Stomach smooth muscle (tissue), 2 donors: ENCODE measurements around the gene TNFSF18.

Source experiments
- H3K27ac ChIP-seq: one replicate; pipeline ENCODE4 v1.7.0; 2013; ENCODE audit warnings: mild to moderate bottlenecking, low read length, inconsistent platforms
- H3K27me3 ChIP-seq, 2 donors: one replicate each; pipeline ENCODE4 v1.7.0; 2013; ENCODE audit warnings: low read length in 2 of 2; ENCODE audit not compliant: insufficient read depth in 2 of 2, control insufficient read depth in 1 of 2
- H3K36me3 ChIP-seq, 2 donors: one replicate each; pipeline ENCODE4 v1.7.0; 2013; ENCODE audit warnings: low read length in 2 of 2; ENCODE audit not compliant: control insufficient read depth in 2 of 2, insufficient read depth in 2 of 2
- H3K4me1 ChIP-seq: one replicate; pipeline ENCODE4 v1.7.0; 2013; ENCODE audit warnings: low read length; ENCODE audit not compliant: control insufficient read depth, insufficient read depth
- H3K4me3 ChIP-seq, 2 donors: one replicate each; pipeline ENCODE4 v1.7.0; 2013; ENCODE audit warnings: low read length in 2 of 2
- H3K9ac ChIP-seq, 2 donors: one replicate each; pipeline ENCODE4 v1.7.0; 2013; ENCODE audit warnings: low read length in 2 of 2, mild to moderate bottlenecking in 1 of 2
- H3K9me3 ChIP-seq, 2 donors: one replicate each; pipeline ENCODE4 v1.7.0; 2013; ENCODE audit warnings: low read length in 2 of 2; ENCODE audit not compliant: control insufficient read depth in 2 of 2
- donor health status: healthy.
- donor health status: Pancreatic carcinoma.

The TNFSF18 gene

GRCh38 chr1:173005196-173005864 lies 45.4 kb downstream of the TNFSF18 start:
- H3K9me3 ChIP-seq, result no peaks in the 10 kb centered on the region
- H3K27ac ChIP-seq, result no peak overlapping the region
- no peak overlapping the region for H3K4me3 ChIP-seq
- no peaks in the 10 kb centered on the region for H3K27me3 ChIP-seq
- no peaks in the 10 kb centered on the region for H3K36me3 ChIP-seq
- no peaks in the 10 kb centered on the region for H3K4me1 ChIP-seq
- H3K9ac ChIP-seq, result no peak overlapping the region

DNA sequence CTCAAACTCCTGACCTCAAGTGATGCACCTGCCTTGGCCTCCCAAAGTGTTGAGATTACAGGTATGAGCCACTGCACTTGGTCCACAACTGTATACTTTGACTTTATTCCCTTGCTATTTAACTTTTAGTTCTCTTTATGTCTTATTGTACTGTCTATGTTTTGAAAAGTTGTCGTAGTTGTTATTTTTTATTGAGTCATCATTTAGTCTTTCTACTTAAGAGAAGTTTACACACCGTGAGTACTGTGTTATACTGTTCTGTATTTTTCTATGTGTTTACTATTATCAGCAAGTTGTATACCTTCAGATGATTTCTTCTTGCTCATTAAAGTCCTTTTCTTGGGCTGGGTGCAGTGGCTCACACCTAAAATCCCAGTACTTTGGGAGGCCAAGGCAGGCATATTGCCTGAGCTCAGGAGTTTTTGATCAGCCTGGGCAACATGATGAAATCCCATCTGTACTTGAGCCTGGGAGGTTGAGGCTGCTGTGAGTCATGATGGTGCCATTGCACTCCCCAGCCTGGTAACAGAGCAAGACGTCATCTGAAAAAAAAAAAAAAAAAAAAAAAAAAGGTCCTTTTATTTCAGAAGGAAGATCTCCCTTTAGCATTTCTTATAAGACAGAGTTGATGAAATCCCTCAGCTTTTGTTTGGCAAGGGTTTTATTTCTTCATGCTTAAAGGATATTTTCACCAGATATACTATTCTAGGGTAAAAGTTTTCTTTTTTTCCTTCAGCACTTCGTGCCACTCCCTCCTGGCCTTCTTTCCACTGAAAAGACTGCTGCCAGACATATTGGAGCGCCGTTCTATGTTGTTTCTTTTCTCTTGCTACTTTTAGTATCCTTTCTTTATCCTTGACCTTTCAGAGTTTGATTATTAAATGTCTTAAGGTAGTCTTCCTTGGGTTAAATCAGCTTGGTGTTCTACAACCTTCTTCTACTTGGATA lies 47.6 kb downstream of the TNFSF18 start:
- Histone ChIP-seq H3K4me1 (no peaks in the 10 kb centered on the region), H3K9me3 (no peaks in the 10 kb centered on the region), H3K27ac (no peak overlapping the region), H3K9ac (no peak overlapping the region), H3K27me3 (no peaks in the 10 kb centered on the region), H3K4me3 (no peak overlapping the region), H3K36me3 (no peaks in the 10 kb centered on the region)

- Histone ChIP-seq H3K9ac (no peak overlapping the region), H3K27me3 (no peaks in the 10 kb centered on the region), H3K4me1 (no peaks in the 10 kb centered on the region), H3K36me3 (no peaks in the 10 kb centered on the region), H3K9me3 (no peaks in the 10 kb centered on the region), H3K4me3 (no peak overlapping the region), H3K27ac (no peak overlapping the region)
Measured at GRCh38 chr1:172999349-172999748, 51.4 kb downstream of the TNFSF18 start.

GRCh38 chr1:172997941-172998361 lies 52.8 kb downstream of the TNFSF18 start:
- H3K9me3 ChIP-seq, result no peaks in the 10 kb centered on the region
- no peaks in the 10 kb centered on the region for H3K27me3 ChIP-seq
- no peaks in the 10 kb centered on the region for H3K4me1 ChIP-seq
- H3K4me3 ChIP-seq, result no peak overlapping the region
- H3K36me3 ChIP-seq, result no peaks in the 10 kb centered on the region
- H3K9ac ChIP-seq, result no peak overlapping the region
- H3K27ac ChIP-seq, result no peak overlapping the region

GRCh38 chr1:172993640-172994039 lies 57.1 kb downstream of the TNFSF18 start:
- H3K4me3 ChIP-seq, result no peak overlapping the region
- H3K27me3 ChIP-seq, result no peaks in the 10 kb centered on the region
- no peaks in the 10 kb centered on the region for H3K9me3 ChIP-seq
- H3K36me3 ChIP-seq, result no peaks in the 10 kb centered on the region
- H3K27ac ChIP-seq, result no peak overlapping the region
- no peak overlapping the region for H3K9ac ChIP-seq
- H3K4me1 ChIP-seq, result no peaks in the 10 kb centered on the region

GRCh38 chr1:172991674-172992400 lies 58.9 kb downstream of the TNFSF18 start:
- Histone ChIP-seq H3K9ac (no peak overlapping the region), H3K4me1 (no peaks in the 10 kb centered on the region), H3K27me3 (no peaks in the 10 kb centered on the region)

DNA sequence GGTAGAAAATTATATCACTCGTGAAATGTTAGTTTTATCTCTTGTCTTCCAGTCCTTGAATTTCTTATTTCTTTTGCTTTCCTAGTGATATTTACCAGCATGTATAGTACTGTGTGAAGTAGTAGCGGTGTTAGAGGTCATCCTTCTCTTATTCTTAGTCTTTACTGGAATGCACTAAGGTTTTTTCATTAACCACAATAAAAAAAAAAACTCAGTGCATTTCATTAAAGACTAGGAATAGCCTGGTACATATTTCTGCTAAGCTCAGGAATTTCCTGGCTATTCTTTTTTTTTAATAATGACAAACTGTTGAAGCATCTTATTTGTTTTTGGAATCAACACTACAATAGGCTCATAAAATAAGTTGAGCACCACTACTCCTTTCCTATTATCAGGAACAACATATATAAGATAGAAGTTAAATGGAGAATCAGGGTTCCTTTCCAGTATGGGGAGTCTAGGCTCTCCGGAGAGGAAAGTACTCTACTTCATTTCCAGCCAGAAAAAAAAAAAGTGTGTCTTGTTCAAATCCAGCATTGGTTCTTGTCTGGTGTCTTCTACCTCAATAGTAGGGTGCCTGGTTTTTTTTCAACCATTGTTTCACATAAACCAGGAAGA lies 60.0 kb downstream of the TNFSF18 start:
- Histone ChIP-seq H3K9me3 (no peaks in the 10 kb centered on the region), H3K27me3 (no peaks in the 10 kb centered on the region), H3K27ac (no peak overlapping the region), H3K4me3 (no peak overlapping the region), H3K9ac (no peak overlapping the region), H3K4me1 (no peaks in the 10 kb centered on the region), H3K36me3 (no peaks in the 10 kb centered on the region)

More at GRCh38 chr1:172991674-172992400, 58.9 kb downstream of the TNFSF18 start:
- Histone ChIP-seq H3K4me3 (no peak overlapping the region), H3K27ac (no peak overlapping the region), H3K36me3 (no peaks in the 10 kb centered on the region), H3K9me3 (no peaks in the 10 kb centered on the region)
